NCI-H128 (cell line): ENCODE data around the gene UPB1.

ENCODE experiments used
- DNase-seq: peaks from one replicate; lab custom pipeline; 2025; ENCODE audit not compliant: unreplicated experiment; lab: John Stamatoyannopoulos, UW

UPB1 gene

DNA sequence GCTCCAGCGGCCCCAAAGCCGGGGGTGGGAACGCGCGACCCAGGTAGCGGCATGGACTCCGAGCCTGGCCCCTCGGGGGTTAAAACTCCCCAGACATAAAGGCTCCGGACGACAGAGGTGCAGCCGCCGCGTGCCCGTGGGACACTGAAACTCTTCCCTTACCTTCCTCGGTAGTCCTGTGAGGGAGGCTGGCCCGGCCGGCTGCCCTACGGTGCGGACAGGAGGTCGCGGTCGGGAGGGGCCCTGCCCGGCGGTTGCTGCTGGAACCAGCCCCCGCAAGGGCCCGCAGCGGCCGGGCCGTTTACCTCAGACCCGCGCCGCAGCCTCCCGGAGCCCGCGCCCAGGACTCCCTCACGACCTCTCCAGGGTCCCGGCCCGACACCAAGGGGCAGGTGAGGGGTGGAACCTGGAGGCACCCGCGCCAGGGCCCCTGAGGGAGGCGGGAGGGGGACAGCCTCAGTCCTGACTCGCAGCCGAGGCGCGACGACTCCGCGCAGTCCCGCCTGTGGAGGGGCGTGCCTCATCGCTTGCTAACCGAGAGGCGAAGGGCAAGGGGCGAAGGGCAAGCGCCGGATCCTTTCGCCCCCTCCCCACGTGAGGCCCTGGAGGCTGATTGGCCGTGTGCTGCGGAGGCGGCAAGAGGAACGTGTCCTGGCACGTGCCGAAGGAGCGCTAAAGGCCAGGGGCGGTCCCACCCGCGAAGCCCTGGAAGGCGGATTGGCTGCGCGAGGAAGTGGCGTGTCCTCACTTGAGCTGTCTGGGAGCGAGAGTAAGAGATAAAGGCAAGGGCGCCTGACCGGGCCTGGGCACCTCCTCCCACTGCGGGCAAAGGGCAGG, at the start of gene UPB1:
Gene UPB1, plus strand, starts transcription at position 805 of the 837 bp plus-strand sequence. CDS start 72 bp downstream, outside the sequence.
- no peak for DNase-seq

GRCh38 chr22:24445481-24446259, 49.5 kb upstream of the UPB1 start:
- DNase-seq: no peak

DNA sequence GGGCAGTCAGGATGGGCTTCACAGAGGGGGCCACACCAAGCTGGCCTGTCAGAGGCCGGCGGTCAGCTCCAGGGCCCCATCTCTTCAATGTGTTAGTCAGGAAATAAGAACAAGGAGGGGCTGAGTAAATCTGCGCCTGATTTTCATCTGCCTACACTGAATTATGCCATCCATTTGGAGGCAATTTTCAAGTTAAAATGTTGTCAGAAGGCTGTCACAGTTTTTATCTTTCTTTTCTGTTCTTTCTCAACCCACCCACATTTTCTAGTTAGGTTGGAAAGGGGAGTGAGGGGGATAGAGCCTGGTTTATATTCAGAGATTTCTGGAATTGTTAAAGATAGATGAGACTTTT, 48.9 kb upstream of the UPB1 start:
- DNase-seq: no peak

DNA sequence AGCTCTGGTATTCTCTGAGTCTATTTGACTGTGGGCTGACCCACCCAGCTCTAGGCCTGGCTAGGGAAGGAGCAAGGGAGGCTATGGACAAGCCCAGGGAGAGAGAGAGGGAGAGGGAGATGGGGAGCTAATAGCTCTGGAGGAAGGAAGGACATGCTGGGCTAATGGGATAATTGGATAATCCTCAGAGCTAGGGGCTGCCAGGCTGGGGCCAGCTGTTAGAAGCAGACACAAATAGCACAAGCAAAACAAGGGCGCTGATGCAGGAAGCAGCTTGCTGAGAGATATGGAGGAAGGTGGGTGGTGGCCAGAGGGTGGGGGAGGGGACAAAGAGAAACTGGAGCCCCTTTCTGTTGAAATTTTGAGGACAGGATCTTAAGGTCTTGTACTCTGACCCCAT, 44.5 kb upstream of the UPB1 start:
- no peak for DNase-seq

DNA sequence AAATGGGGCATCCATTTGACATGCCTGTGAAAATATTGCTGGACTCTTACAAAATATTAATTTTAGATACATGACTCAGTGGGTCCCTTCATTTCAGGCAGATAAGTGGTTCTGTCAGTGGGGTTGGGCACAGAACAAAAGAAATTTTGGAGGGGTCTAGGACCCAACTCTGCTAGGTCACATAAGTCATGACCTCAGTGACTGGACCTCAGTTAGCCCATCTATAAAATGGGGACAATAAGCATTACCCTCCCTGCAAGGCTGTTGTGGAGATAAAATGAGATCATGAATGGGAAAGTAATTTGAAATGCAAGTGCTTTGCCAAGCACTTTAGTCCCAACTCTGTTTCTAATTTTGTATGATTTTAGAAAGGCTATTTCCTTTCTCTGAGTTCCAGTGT, 44.0 kb upstream of the UPB1 start:
- no peak for DNase-seq

GRCh38 chr22:24453853-24454252, 41.3 kb upstream of the UPB1 start:
- no peak for DNase-seq

DNA sequence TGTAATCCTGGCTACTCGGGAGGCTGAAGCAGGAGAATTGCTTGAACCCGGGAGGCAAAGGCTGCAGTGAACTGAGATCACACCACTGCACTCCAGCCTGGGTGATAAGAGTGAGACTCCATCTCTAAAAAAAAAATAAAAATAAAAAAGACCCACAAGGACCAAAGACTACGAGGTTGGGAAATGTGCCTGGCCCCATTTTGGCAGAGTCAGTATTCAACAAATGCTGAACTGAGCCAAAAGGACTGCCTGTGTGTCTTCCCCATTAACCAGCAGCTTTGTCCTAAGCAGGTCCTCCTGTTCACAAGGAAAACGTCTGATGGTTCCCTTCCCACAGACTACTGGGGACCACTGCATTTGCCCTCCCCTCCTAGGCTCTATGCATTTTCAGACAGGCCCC, 40.1 kb upstream of the UPB1 start:
- DNase-seq: no peak

DNA sequence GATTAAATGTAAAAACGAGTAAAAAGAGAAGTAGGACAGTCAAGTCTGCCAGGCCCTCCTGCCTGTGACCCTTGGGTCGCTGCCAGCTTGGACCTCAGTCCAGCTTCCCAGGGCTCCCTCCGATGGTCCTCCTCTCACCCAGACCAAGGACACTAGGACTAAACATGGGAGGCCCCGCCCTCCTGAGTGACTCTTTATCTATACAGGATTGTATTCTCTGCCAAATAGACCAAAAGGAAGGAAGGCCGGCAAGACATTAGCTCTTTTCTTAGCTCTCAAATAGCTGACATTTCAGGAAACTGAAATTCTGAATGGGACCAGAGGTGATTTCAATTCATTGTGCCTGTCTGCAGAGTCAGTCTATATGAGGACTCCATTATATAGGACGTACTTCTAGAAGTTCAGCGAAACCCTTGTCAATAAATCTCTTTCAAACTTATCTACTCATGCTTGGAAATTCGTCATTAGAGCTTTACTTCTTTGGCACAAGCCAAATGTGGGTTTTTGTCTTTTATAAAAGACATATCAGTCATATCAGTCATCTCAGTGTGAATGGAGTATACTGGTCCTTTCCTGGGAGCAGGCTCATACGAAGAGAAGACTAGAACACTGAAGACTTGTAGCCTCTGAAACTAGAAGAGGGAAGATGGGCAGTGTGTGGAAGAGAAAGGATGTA, 39.2 kb upstream of the UPB1 start:
- DNase-seq: no peak

- no peak for DNase-seq
Measured at GRCh38 chr22:24457894-24458420, 37.2 kb upstream of the UPB1 start.

DNA sequence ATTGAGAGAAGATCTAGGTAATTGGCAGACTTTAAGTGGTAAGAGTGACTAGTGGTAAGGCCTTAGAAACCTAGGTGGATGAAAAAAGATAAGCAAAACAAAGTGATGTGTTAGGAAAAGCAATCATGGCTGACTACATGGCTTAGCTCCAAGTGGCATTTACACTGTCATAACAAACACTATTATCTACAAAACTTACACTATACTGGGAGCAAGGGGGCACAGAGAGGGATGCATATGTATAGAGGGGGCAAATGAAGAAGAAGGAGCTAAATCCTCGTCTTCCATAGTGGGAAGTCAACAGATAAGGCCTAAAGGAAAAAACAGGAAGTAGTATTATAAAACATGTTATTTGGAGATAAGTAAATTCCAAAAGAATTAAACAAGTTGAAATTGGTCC, 35.2 kb upstream of the UPB1 start:
- no peak for DNase-seq

DNA sequence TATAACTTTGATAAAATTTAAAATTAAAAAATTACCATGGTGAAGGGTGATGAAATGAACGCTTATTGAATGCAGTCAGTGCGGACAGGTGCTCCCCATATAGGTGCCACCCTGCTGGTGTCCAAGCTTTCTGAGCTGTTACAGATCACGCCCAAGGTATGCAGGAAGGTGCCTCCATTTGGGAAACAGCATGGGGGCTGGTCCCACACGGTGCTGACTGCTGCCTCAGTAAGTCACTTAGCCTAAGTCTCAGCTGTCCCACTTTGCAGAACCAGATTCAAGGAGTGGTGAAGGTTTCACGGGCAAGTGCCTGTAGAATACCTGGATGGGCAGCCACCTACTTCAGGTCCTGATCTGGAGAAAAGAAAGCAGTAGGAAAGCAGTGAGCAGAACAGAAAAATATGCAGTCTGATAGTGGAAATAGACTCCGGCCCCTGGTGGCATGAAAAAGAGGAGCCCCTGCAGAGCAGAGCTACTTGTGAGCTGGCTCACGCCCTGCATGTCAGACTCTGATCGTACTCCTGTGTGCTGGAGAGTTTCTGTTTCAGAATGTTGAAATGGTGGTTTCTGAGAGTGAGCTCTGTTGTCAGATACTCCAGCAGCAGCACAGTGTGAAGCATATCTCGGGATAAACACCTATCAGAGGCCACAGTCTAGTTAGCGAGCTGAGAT, 34.6 kb upstream of the UPB1 start:
- no peak for DNase-seq

- DNase-seq: no peak
Measured at GRCh38 chr22:24463071-24463760, 31.9 kb upstream of the UPB1 start.

DNA sequence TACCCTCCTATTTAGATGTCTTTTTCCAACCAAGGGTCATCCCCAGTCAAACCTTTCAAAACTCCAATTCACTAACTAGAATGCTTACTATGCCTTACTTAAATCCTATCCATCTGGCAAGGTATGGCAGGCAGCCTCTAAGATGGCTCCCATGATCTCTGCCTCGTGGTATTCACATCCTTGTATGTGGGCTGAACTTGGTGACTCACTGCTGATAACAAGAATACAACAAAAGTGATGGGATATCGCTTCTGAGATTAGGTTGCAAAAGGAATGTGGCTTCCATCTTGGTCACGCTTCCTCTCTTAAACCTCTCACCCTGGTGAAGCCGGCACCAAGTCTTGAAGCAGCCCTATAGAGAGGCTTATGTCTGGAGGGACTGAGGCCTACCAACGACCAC, 29.6 kb upstream of the UPB1 start:
- no peak for DNase-seq

DNA sequence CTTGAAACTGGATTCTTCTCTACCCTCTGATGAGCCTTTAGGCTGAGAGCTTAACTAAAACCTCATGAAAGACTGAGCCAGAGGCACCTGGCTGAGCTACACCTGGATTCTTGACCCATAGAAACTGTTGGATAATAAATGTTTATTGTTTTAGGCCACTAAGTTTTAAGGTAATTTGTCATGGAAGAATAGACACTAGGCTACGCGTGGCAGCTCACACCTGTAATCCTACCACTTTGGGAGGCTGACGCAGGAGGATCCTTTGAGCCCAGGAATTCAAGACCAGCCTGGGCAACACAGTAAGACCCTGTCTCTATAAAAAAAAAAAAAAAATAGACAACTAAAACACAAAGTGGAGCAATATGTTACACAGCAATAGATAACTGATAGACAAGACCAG, 29.2 kb upstream of the UPB1 start:
- no peak for DNase-seq

DNA sequence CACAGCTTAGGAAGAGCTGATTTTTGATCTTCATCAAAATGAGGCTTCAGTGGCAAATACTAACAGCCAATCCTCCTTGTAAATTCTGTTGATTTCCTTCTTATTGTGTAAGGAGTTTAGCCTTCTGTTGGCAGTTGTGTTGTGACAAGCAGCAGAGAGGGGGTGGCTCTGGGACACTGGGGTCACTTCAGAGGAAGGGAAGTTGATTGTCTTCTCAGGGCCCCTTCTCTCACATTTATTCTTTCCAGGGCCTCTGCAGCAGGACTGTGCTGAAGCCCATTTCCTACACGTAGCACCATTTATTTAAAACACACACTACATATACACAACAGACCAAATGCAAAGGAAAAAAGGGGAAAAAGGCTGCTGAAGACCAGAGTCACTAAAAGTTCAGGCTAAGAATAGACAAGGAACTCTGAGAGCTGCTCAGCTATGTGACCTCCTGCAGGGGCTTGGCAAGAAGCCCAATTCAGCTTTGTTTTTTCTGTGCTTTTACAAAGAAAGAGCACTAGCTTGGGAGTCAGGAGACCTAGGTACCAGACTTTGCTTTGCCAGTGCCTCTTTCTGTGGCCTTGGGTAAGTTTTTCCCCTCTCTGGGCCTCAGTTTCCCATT, 28.3 kb upstream of the UPB1 start:
- DNase-seq: no peak

DNA sequence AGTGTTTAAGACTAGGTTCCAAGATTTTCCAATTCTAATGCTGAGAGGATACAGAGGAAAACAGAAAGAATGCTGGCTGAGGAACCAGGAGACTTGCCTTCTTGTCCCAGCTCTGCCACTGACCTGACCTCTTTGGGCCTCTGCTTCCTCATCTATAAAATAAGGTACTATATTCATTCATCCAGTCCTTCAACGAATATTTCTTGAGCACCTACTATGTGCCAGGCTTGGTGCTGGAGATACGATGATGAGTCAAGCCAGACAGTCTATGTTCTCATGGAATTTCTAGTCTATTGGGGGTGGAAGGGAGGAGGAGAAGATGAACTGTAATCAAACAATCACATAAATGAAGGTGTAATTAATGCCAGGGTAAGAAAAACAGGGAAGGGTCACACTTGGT, 27.8 kb upstream of the UPB1 start:
- DNase-seq: no peak

- no peak for DNase-seq
Measured at GRCh38 chr22:24471570-24471969, 23.6 kb upstream of the UPB1 start.

GRCh38 chr22:24473284-24473683, 21.8 kb upstream of the UPB1 start:
- DNase-seq: no peak

DNA sequence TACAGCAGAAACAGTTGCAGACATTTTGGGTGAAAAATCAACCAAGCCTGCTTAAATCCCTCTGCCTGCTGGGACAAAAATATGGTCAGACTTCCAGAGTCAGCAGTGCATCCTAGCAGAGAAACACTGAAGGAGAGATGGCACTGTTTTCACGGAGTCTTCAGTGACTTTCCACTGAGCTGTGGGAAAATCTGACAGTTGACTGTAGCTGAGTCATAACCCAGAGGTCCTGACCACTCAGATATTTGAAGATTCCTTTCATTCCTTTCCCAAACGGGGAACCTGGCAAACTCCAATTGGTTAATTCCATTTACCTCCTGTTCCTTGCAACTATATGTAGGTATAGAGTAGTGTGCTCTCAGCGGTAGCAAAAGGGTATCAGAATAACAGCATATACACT, 20.9 kb upstream of the UPB1 start:
- DNase-seq: no peak

- no peak for DNase-seq
Measured at GRCh38 chr22:24474649-24475255, 20.4 kb upstream of the UPB1 start.
